ENCODE results near the gene CSNK1G2. TPM values are rescaled to one million over a fixed set of nuclear protein-coding genes. Genes with fewer than 3 reads are reported as not detected.

Gene CSNK1G2
- total RNA-seq, 1 donor, result 69.5 TPM

DNA sequence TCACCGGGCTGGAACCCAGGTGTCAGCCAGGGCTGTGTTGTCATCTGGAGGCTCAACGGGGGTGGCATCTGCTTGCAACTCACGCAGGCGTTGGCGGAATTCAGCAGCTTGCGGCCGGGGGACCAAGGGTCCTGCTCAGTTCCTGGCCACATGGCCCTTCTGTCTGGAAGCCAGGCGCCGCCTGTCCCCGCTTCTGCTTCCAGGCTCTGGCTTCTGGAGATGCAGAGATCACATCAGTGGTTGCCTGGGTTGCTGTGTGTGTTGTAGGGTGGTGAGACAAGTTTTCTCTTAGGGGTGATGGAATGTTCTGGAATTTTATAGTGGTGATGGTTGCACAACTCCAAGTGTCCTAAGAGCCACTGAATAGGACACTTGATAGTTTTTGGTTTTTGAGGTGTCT, 30.8 kb upstream of the CSNK1G2 start:
- TF ChIP-seq, protein P1, sequence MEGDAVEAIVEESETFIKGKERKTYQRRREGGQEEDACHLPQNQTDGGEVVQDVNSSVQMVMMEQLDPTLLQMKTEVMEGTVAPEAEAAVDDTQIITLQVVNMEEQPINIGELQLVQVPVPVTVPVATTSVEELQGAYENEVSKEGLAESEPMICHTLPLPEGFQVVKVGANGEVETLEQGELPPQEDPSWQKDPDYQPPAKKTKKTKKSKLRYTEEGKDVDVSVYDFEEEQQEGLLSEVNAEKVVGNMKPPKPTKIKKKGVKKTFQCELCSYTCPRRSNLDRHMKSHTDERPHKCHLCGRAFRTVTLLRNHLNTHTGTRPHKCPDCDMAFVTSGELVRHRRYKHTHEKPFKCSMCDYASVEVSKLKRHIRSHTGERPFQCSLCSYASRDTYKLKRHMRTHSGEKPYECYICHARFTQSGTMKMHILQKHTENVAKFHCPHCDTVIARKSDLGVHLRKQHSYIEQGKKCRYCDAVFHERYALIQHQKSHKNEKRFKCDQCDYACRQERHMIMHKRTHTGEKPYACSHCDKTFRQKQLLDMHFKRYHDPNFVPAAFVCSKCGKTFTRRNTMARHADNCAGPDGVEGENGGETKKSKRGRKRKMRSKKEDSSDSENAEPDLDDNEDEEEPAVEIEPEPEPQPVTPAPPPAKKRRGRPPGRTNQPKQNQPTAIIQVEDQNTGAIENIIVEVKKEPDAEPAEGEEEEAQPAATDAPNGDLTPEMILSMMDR (IDR thresholded peaks at IDR 0.05; ENCODE audit: insufficient read depth, low read depth, low read length), result no peak
- H3K4me3 ChIP-seq (ENCODE audit: low read depth, low read length), result no peak overlapping the region
- peak; percentile 52 for DNase-seq (ENCODE audit: low read depth)

DNA sequence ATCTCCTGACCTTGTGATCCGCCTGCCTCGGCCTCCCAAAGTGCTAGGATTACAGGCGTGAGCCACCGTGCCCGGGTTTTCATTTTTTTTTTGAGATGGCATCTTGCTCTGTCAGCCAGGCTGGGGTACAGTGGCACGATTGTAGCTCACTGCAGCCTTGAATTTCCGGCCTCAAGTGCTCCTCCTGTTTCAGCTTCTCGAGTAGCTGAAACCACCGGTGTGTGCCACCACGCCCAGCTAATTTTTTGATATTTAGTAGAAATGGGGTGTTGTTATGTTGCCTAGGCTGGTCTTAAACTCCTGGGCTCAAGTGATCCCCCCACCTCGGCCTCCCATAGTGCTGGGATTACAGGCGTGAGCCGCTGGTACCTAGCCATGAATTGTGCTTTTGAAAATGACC, 29.9 kb upstream of the CSNK1G2 start:
- TF ChIP-seq, protein P1 (IDR thresholded peaks at IDR 0.05; ENCODE audit: insufficient read depth, low read depth, low read length), result no peak
- no peak for DNase-seq (ENCODE audit: low read depth)
- no peak overlapping the region for H3K4me3 ChIP-seq (ENCODE audit: low read depth, low read length)

DNA sequence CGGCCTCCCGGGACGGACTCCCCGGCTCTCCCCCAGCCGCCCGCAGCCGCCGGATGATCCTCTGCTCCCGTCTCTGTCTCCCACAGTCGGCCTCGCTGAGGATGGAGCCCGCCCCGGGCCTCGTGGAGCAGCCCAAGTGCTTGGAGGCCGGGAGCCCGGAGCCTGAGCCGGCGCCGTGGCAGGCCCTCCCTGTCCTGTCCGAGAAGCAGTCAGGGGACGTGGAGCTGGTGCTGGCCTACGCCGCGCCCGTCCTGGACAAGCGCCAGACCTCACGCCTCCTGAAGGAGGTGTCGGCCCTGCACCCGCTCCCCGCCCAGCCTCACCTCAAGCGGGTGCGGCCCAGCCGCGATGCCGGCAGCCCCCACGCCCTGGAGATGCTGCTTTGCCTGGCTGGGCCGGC, 29.0 kb upstream of the CSNK1G2 start:
- no peak for DNase-seq (ENCODE audit: low read depth)
- H3K4me3 ChIP-seq (ENCODE audit: low read depth, low read length), result no peak overlapping the region
- TF ChIP-seq, protein P1 (IDR thresholded peaks at IDR 0.05; ENCODE audit: insufficient read depth, low read depth, low read length), result no peak

DNA sequence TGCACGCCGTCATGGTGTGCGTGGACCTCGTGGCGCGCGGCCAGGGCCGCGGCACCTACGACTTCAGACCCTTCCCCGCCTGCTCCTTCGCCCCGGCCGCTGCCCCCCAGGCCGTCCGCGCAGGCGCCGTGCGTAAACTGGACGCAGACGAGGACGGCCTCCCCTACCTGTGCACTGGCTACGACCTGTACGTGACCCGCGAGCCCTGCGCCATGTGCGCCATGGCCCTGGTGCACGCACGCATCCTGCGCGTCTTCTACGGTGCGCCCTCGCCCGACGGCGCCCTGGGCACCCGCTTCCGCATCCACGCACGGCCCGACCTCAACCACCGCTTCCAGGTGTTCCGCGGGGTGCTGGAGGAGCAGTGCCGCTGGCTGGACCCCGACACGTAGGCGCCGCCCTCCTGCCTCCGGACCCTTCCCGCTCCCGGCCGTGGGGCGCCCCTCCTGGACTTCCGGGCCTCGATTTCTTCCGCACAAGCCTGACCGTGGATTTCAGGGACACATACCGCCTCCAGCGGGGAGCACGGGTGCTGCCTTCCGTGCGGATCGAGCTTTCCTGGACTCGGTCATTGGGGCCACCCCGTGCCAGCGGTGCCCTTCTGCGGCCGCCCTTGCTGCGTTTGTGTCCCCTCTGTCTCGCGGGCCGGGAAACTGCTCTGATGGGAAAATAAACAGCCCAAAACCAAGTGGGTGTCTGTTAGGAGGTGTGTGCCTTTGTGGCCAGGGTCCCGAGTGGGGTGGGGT, 28.0 kb upstream of the CSNK1G2 start:
- TF ChIP-seq, protein P1 (IDR thresholded peaks at IDR 0.05; ENCODE audit: insufficient read depth, low read depth, low read length), result no peak
- DNase-seq (ENCODE audit: low read depth), result no peak
- no peak overlapping the region for H3K4me3 ChIP-seq (ENCODE audit: low read depth, low read length)

DNA sequence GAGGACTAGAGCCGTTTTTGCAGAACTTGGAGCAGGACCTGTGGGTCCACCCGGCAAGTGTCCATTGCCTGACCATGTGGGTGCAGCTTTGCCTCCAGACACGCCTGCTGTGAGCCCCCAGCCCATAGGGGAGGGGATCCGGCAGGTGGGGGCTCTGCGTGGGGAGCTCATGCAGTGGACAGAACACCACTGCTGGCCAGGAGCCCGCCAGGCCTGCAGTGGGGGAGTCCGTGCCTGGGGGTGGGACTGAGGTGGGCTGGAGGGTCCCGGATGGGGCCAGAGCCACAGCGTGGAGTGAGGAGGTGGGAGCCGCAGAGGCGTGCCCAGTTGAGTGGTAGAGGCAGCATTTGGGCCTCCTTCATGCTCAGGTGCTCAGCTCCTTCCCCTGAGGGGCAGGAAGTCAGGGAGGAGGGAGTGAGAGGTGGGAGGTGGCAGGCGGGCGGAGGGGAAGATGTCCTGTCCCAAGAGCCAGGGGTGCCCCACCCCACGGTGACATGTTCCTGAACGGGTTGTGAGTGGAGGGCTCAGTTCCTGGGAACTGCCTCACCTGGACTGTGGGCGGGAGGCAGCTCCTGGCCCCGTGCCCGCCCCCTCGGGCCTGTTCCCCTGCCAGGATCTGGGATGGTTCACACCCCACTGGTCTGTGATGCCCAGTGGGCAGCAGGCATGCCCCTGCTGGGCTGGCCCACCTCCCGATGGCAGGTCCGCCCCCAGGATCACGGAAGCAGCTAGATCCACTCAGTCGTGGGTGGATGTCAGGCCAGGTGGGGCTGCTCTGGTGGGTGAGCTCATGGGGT, 27.0 kb upstream of the CSNK1G2 start:
- no peak for DNase-seq (ENCODE audit: low read depth)
- no peak overlapping the region for H3K4me3 ChIP-seq (ENCODE audit: low read depth, low read length)
- TF ChIP-seq, protein P1 (IDR thresholded peaks at IDR 0.05; ENCODE audit: insufficient read depth, low read depth, low read length), result no peak

DNA sequence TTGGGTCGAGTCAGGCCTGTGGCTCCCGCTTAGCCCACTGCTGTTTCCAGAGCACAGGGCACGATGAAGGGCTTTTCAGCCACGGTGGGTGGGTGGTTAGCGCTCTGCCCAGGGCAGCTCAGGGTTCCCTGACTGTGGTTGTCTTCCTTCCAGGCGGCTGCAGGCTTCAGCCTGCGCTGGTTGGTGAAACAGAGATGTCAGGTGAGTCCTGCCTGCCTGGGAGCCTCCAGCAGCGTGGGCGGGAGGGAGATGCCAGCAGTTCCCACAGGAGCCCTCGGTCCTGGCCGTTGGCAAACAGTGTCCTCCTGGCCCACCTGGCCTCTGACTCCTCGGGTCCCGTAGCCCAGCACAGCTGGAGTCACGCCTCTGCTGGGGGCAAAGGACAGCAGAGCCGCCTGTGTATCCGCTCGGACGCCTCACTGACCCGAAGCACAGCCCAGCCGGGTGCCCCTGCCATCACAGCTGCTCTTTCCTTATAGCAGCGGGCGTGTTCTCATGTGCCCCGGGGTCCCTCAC, 26.1 kb upstream of the CSNK1G2 start:
- TF ChIP-seq, protein P1 (IDR thresholded peaks at IDR 0.05; ENCODE audit: insufficient read depth, low read depth, low read length), result no peak
- no peak for DNase-seq (ENCODE audit: low read depth)
- no peak overlapping the region for H3K4me3 ChIP-seq (ENCODE audit: low read depth, low read length)

Data from fibroblast of villous mesenchyme (primary cell).